IPS DF 6.9 (cell line): Measurements from ENCODE around the gene MMP21.

Experiments used
- DNase-seq: peaks from one replicate; pipeline ENCODE4 v3.0.0-alpha.2; 2013; ENCODE audit warnings: low read depth, low spot score
- H3K27ac ChIP-seq: one replicate; pipeline ENCODE4 v1.5.1; 2013; ENCODE audit warnings: low read length, control low read depth
- H3K27me3 ChIP-seq: 2 replicates; pipeline ENCODE4 v1.6.1; 2013; ENCODE audit warnings: mild to moderate bottlenecking, low read length; ENCODE audit not compliant: control insufficient read depth, insufficient read depth
- H3K36me3 ChIP-seq: 2 replicates; pipeline ENCODE4 v1.6.1; 2013; ENCODE audit warnings: low read length; ENCODE audit not compliant: control insufficient read depth, insufficient read depth
- H3K4me1 ChIP-seq: 2 replicates; pipeline ENCODE4 v1.6.1; 2013; ENCODE audit warnings: low read length; ENCODE audit not compliant: control insufficient read depth, insufficient read depth
- H3K4me3 ChIP-seq: 2 replicates; pipeline ENCODE4 v1.5.1; 2013; ENCODE audit warnings: mild to moderate bottlenecking, low read length
- H3K9me3 ChIP-seq: 2 replicates; pipeline ENCODE4 v1.6.1; 2013; ENCODE audit warnings: low read length, inconsistent platforms; ENCODE audit not compliant: control insufficient read depth, insufficient read depth
- WGBS: extraction: QIAGEN DNeasy Blood & Tissue Kit; methylation state at CpG from one replicate; pipeline ENCODE4 v1.1.7; 2013; ENCODE audit warnings: mixed read lengths, missing lambda C conversion rate; ENCODE audit not compliant: insufficient read length, insufficient coverage; 5-methylcytosine and 5-hydroxymethylcytosine counted together

MMP21 gene

DNA sequence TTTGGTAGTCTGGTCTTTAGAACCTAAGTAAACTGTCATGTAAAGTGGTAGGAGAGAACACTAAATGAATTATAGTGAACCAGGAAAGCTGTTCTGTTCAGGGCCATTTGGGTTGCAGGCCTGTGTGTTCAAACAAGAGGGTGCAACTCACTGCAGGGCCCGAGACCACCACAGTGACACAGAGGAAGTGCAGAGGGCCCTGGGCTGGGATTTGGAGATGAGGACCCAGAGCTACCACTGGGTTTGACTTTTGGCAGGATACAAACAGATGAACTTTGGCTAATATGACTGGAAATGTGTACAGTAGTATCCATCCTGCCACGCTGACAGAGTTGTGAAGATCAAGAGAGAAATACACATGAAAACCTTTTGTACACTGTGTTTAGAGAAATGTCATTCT lies 9.8 kb downstream of the MMP21 start:
- H3K27me3 ChIP-seq = no peaks in the 10 kb centered on the region
- peaks cover 13% of the 10 kb centered on the region; the same call in 1 of the 2 replicates for H3K36me3 ChIP-seq
- no peaks in the 10 kb centered on the region; the same call in 1 of the 2 replicates for H3K4me1 ChIP-seq
- no CpG with 5 or more reads among the region's 2 CpGs for WGBS
- no peak for DNase-seq
- H3K4me3 ChIP-seq = no peak overlapping the region
- no peaks in the 10 kb centered on the region for H3K9me3 ChIP-seq
- no peak overlapping the region for H3K27ac ChIP-seq

DNA sequence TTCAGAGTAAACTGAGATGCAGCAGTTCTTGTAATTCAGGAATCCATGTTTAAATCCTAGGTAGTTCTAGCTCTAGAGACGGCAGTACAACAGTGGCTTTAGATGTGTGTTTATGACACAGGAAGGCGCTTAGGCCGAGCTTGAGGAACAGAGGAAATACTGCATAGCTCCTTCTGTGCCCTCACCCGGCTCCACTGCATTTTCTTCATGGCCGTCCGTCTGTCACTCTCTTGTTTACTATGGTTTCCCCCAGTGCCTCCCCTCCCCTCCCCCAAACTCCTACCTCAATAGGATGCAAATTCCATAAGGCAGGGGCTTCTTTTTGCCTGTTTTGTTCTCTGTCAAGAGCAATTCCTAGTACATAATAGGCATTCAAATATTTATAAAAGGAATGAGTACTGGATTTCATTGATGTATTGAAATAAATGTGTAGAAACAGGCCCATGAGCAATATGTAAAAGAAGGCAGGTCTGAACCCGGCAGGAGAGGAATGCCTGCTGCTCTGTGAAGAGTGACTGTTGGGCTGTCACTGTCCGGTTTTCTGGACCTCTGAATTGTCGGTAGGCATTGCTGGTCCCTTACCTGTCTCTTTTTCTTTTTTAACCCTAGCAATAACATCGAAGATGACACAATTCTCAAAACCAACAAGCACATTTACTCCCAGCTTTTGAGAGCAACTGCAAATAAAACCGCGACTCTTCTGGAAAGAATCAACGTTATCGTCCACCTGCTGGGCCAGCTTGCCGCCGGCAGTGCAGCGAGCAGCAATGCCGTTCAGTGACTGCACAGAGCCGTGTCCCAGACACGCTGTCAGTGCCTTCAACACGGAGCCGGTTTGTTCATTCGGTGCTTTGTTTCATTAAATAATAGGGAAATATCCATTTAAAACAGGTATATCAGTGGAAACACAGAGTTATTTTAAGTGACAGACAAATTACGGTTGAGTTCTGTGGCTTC lies 12.7 kb downstream of the MMP21 start:
- H3K4me3 ChIP-seq = no peak overlapping the region
- DNase-seq = no peak
- H3K4me1 ChIP-seq = no peaks in the 10 kb centered on the region; the same call in 1 of the 2 replicates
- no peaks in the 10 kb centered on the region for H3K27me3 ChIP-seq
- no peaks in the 10 kb centered on the region for H3K9me3 ChIP-seq
- H3K27ac ChIP-seq = no peak overlapping the region
- peaks cover 19% of the 10 kb centered on the region for H3K36me3 ChIP-seq
- no CpG with 5 or more reads among the region's 24 CpGs for WGBS

- no peak overlapping the region for H3K27ac ChIP-seq
- H3K36me3 ChIP-seq = peaks cover 19% of the 10 kb centered on the region
- no peaks in the 10 kb centered on the region for H3K9me3 ChIP-seq
- WGBS = no CpG with 5 or more reads among the region's 1 CpG
- no peak overlapping the region for H3K4me3 ChIP-seq
- no peaks in the 10 kb centered on the region; the same call in 1 of the 2 replicates for H3K4me1 ChIP-seq
- no peaks in the 10 kb centered on the region for H3K27me3 ChIP-seq
- no peak for DNase-seq
Measured at GRCh38 chr10:125761961-125762360, 13.7 kb downstream of the MMP21 start.

DNA sequence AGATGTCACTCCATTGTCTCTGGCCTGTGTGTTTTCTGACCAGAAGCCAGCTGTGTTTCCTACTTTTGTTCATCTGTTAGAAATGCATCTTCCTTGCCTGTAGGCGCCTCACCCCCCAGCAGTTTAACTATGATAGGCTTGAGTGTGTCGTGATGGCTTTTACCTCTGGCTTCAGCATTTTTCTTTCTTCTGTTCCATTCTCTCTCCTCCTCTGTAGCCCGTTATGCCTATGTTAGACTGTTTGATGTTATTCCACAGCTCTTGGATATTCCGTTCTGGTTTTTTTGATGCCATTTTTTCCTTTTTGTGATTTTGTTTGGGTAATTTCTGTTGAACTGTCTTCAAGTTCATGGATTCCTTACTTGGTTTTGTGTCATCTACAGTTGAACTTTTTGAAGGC lies 17.9 kb downstream of the MMP21 start:
- Histone ChIP-seq H3K4me3 (no peak overlapping the region), H3K36me3 (peaks cover 6% of the 10 kb centered on the region), H3K4me1 (no peaks in the 10 kb centered on the region; the same call in 1 of the 2 replicates), H3K27ac (no peak overlapping the region), H3K9me3 (no peaks in the 10 kb centered on the region), H3K27me3 (no peaks in the 10 kb centered on the region)
- DNase-seq = no peak
- no CpG with 5 or more reads among the region's 4 CpGs for WGBS

- DNase-seq = no peak
- Histone ChIP-seq H3K4me1 (no peaks in the 10 kb centered on the region), H3K4me3 (no peak overlapping the region), H3K27me3 (no peaks in the 10 kb centered on the region), H3K36me3 (peaks cover 6% of the 10 kb centered on the region), H3K27ac (no peak overlapping the region), H3K9me3 (no peaks in the 10 kb centered on the region)
- 100% methylated on average over 2 of the region's 5 CpGs for WGBS
Measured at GRCh38 chr10:125756853-125757487, 18.7 kb downstream of the MMP21 start.

DNA sequence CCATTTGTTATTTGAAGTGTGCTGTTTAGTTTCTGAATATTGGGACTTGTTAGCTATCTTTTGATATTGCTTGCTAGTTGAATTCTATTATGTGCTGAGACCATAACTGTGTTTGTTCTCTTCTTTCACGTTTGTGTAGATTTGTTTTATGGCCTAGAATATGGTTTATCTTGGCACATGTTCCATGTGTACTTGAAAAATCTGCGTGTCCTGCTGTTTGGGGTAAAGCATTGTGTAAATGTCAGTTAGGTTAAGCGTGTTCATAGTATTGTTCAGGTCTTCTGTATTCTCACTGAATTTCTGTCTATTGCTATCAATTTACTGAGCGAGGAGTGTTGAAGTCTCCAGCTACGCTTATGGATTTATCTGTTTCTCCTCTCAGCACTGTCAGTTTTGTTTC lies 19.4 kb downstream of the MMP21 start:
- H3K27me3 ChIP-seq = no peaks in the 10 kb centered on the region
- no peak overlapping the region for H3K27ac ChIP-seq
- H3K4me1 ChIP-seq = no peaks in the 10 kb centered on the region
- no CpG with 5 or more reads among the region's 5 CpGs for WGBS
- H3K9me3 ChIP-seq = no peaks in the 10 kb centered on the region
- H3K36me3 ChIP-seq = peaks cover 6% of the 10 kb centered on the region
- no peak for DNase-seq
- H3K4me3 ChIP-seq = no peak overlapping the region

DNA sequence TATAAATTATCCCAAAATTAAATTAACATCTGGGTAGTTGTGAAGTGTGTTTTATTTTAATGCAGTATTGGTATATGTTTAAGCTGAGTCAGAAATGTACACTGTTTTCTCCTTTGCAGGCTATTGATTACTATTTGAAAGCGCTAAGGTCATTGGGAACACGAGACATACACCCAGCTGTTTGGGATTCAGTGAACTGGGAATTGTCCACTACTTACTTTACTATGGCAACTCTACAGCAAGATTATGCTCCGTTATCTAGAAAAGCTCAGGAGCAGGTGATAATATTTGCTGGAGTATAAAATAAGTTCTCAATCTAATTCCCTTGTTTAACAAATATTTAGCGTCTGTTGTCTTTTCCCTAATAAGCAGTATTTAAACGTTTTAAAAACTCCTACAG lies 28.2 kb downstream of the MMP21 start:
- Histone ChIP-seq H3K27me3 (no peaks in the 10 kb centered on the region), H3K4me3 (no peak overlapping the region), H3K9me3 (no peaks in the 10 kb centered on the region), H3K4me1 (no peaks in the 10 kb centered on the region), H3K36me3 (peaks cover 18% of the 10 kb centered on the region; the same call in 1 of the 2 replicates), H3K27ac (no peak overlapping the region)
- no peak for DNase-seq
- no CpG with 5 or more reads among the region's 5 CpGs for WGBS

- WGBS = no CpG with 5 or more reads among the region's 2 CpGs
- H3K4me1 ChIP-seq = no peaks in the 10 kb centered on the region
- DNase-seq = no peak
- H3K27ac ChIP-seq = no peak overlapping the region
- H3K27me3 ChIP-seq = no peaks in the 10 kb centered on the region
- H3K36me3 ChIP-seq = peaks cover 28% of the 10 kb centered on the region; the same call in 1 of the 2 replicates
- H3K4me3 ChIP-seq = no peak overlapping the region
- H3K9me3 ChIP-seq = no peaks in the 10 kb centered on the region
Measured at GRCh38 chr10:125744909-125745308, 30.7 kb downstream of the MMP21 start.

DNA sequence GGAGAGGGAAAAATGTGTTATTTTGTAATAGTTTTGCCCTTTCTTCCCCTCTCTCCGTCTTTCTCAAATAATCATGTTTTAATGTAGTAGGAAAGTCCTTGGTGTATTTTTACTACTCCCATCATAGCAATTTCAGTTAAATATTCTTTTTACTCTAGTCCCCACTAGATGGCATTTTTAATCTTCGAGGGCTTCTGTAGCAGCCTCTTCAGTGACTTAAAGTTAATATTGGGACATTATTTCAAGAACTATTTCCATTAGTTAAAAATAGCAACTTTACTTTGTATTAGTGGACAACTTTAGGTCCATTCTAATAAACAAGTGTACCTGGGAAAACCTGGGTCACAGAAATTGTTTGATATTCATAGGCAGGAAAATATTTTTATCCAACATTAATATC lies 33.2 kb downstream of the MMP21 start:
- no peaks in the 10 kb centered on the region for H3K9me3 ChIP-seq
- no peak for DNase-seq

GRCh38 chr10:125739994-125740679 lies 35.5 kb downstream of the MMP21 start:
- no peaks in the 10 kb centered on the region for H3K9me3 ChIP-seq
- H3K4me3 ChIP-seq = no peak overlapping the region
- no peak overlapping the region for H3K27ac ChIP-seq
- H3K27me3 ChIP-seq = no peaks in the 10 kb centered on the region
- peaks cover 35% of the 10 kb centered on the region; the same call in 1 of the 2 replicates for H3K36me3 ChIP-seq
- WGBS = no CpG with 5 or more reads among the region's 7 CpGs
- no peaks in the 10 kb centered on the region for H3K4me1 ChIP-seq
- DNase-seq = no peak

More for the DNA sequence above, 33.2 kb downstream of the MMP21 start:
- Histone ChIP-seq H3K27me3 (no peaks in the 10 kb centered on the region), H3K4me3 (no peak overlapping the region), H3K27ac (no peak overlapping the region), H3K4me1 (no peaks in the 10 kb centered on the region), H3K36me3 (peaks cover 32% of the 10 kb centered on the region; the same call in 1 of the 2 replicates)
- no CpG with 5 or more reads among the region's 2 CpGs for WGBS
